ENCODE measurements around the gene ARID1B. TPM values are rescaled to one million over a fixed set of nuclear protein-coding genes. Genes with fewer than 3 reads are reported as not detected.

The ARID1B gene
- total and polyA plus RNA-seq, 11 donors: 15.3 to 76.1 (median 40.7) TPM

DNA sequence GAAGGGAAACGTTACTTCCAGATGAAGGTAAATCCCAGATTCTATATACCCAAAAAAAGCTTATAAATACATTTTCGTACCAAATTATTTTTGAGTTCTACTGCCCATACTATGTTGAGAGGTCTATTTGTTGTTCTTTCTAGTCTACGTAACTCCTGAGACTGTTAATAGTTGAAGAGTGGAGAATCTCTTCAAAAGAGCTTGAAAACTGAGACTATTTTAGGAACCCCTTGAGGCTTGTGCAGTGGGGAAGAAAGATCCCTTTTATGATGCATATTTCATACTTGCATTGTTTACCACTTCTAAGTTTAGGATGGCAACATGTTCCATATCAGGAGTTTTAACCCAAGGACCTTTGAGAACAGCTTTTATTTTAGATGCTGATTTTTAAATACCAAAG lies 301.1 kb downstream of the ARID1B start:
- Histone ChIP-seq H3K27ac (no peak overlapping the region), H3K9me3 (no peaks in the 10 kb centered on the region), H3K4me3 (no peak overlapping the region), H3K36me3 (no peaks in the 10 kb centered on the region), H3K27me3 (no peaks in the 10 kb centered on the region), H3K4me1 (peaks cover 0 to 66% (median 27%) of the 10 kb centered on the region in 12 donors)
- DNase-seq (no peak), ATAC-seq (no peak)
- TF ChIP-seq, protein P1, sequence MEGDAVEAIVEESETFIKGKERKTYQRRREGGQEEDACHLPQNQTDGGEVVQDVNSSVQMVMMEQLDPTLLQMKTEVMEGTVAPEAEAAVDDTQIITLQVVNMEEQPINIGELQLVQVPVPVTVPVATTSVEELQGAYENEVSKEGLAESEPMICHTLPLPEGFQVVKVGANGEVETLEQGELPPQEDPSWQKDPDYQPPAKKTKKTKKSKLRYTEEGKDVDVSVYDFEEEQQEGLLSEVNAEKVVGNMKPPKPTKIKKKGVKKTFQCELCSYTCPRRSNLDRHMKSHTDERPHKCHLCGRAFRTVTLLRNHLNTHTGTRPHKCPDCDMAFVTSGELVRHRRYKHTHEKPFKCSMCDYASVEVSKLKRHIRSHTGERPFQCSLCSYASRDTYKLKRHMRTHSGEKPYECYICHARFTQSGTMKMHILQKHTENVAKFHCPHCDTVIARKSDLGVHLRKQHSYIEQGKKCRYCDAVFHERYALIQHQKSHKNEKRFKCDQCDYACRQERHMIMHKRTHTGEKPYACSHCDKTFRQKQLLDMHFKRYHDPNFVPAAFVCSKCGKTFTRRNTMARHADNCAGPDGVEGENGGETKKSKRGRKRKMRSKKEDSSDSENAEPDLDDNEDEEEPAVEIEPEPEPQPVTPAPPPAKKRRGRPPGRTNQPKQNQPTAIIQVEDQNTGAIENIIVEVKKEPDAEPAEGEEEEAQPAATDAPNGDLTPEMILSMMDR (IDR thresholded peaks at IDR 0.05): no peak
- no peak for TF ChIP-seq POLR2A (IDR thresholded peaks at IDR 0.05)
- intact Hi-C loops (cut with DNase I): no loop called here
- WGBS, 4 donors: 64 to 69% (median 67%) methylated on average over 3 of the region's 3 CpGs

GRCh38 chr6:157079277-157079676 lies 302.1 kb downstream of the ARID1B start:
- Histone ChIP-seq H3K4me1 (peaks cover 0 to 57% (median 25%) of the 10 kb centered on the region in 12 donors), H3K27me3 (no peaks in the 10 kb centered on the region), H3K27ac (no peak overlapping the region), H3K4me3 (no peak overlapping the region), H3K9me3 (no peaks in the 10 kb centered on the region), H3K36me3 (no peaks in the 10 kb centered on the region)
- DNase-seq (no peak), ATAC-seq (no peak)
- TF ChIP-seq POLR2A (IDR thresholded peaks at IDR 0.05): no peak
- TF ChIP-seq, protein P1 (IDR thresholded peaks at IDR 0.05): no peak
- intact Hi-C loops (cut with DNase I): no loop called here
- 85 to 94% (median 88%) methylated on average over 1 of the region's 1 CpG for WGBS, 4 donors

- no peak overlapping the region for H3K4me3 ChIP-seq
- peaks cover 0 to 52% (median 25%) of the 10 kb centered on the region in 12 donors for H3K4me1 ChIP-seq
- intact Hi-C loops (cut with DNase I): no loop called here
- no peak for TF ChIP-seq POLR2A (IDR thresholded peaks at IDR 0.05)
- TF ChIP-seq, protein P1 (IDR thresholded peaks at IDR 0.05): no peak
- peaks cover 0 to 5% (median 2%) of the 10 kb centered on the region in 9 donors for H3K36me3 ChIP-seq
- 84 to 90% (median 88%) methylated on average over 3 of the region's 3 CpGs for WGBS, 4 donors
- DNase-seq: no peak
- H3K27ac ChIP-seq: no peak overlapping the region
- no peaks in the 10 kb centered on the region for H3K27me3 ChIP-seq
- H3K9me3 ChIP-seq: no peaks in the 10 kb centered on the region
- ATAC-seq: no peak
These were observed 302.6 kb downstream of the ARID1B start for GRCh38 chr6:157079771-157080170.

DNA sequence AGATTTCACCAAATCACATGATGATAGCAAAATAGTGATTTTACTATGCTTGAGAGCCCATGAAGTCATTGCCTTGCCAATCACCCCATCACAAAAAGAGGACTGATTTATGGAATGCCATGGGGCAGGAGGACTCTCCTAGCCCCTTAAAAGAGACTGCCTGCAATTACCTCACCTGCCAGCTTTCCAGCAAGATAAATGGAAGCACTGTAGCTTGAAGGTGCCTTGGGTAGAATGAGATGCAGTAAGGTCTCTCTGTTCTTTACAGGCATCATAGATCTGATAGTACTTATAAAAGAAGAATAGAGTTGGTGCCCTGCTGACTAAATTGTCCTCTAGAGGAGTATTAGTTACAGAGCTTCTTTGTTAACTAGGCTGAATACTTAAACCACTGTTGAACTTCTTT lies 303.8 kb downstream of the ARID1B start:
- Histone ChIP-seq H3K36me3 (peaks cover 0 to 17% (median 14%) of the 10 kb centered on the region in 9 donors), H3K4me3 (no peak overlapping the region), H3K4me1 (peaks cover 0 to 48% (median 24%) of the 10 kb centered on the region in 12 donors), H3K27me3 (no peaks in the 10 kb centered on the region), H3K27ac (no peak overlapping the region), H3K9me3 (no peaks in the 10 kb centered on the region)
- no peak for TF ChIP-seq POLR2A (IDR thresholded peaks at IDR 0.05)
- ATAC-seq: no peak
- intact Hi-C loops (cut with DNase I): no loop called here
- no peak for DNase-seq

DNA sequence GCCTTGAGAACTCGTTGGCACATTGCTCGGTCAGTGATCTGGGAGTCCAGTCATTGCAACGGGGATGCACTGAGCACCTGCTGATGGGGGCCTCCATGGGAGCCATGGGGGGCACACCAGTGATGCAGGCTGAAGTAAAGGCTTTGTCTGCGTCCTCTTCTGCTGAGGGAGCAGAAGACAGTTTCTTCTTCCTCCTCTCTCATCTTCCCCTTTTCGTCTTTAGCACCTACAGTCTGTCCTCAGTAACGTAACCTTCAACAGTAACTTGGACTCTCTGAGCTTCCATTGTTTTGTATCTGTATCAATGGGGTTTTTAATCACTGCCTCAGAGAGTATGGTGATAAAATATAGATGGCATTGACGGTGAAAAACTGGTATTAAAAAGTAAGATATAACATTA lies 306.2 kb downstream of the ARID1B start:
- TF ChIP-seq POLR2A (IDR thresholded peaks at IDR 0.05): no peak
- TF ChIP-seq, protein P1 (IDR thresholded peaks at IDR 0.05): no peak
- ATAC-seq (no peak), DNase-seq (no peak)
- Histone ChIP-seq H3K36me3 (peaks cover 0 to 31% (median 21%) of the 10 kb centered on the region in 9 donors), H3K27ac (no peak overlapping the region), H3K27me3 (no peaks in the 10 kb centered on the region), H3K9me3 (no peaks in the 10 kb centered on the region), H3K4me3 (no peak overlapping the region), H3K4me1 (peaks cover 0 to 45% (median 19%) of the 10 kb centered on the region in 12 donors)
- WGBS, 4 donors: 77 to 83% (median 80%) methylated on average over 7 of the region's 7 CpGs
- intact Hi-C loops (cut with DNase I): no loop called here
